ENCODE measurements around the gene WFIKKN2.

The WFIKKN2 gene

DNA sequence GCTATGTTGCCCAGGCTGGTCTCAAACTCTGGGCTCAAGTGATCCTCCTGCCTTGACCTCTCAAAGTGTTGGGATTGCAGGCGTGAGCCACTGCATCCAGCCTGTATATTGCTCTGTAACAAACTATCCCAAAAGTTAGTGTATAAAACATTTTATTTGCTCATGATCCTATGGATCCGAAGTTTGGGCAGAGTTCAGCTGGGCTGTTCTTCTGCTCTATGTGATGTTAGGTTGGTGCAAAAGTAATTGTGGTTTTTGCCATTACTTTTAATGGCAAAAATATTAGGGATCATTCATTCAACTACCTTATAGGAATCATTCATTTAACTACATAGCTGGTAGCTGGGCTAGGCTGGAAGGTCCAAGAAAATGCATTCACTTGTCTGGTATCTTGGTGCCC is 12.8 kb upstream of the WFIKKN2 start:
- Histone ChIP-seq H3K36me3 (no peaks in the 10 kb centered on the region), H3K27me3 (no peaks in the 10 kb centered on the region), H3K4me3 (ENCODE audit: low read depth, low read length) (no peak overlapping the region), H3K4me1 (0 out of 2 replicates have a peak, but pooled peaks cover 2% of the 10 kb centered on the region), H3K9me3 (no peaks in the 10 kb centered on the region)
- TF ChIP-seq, protein P1, sequence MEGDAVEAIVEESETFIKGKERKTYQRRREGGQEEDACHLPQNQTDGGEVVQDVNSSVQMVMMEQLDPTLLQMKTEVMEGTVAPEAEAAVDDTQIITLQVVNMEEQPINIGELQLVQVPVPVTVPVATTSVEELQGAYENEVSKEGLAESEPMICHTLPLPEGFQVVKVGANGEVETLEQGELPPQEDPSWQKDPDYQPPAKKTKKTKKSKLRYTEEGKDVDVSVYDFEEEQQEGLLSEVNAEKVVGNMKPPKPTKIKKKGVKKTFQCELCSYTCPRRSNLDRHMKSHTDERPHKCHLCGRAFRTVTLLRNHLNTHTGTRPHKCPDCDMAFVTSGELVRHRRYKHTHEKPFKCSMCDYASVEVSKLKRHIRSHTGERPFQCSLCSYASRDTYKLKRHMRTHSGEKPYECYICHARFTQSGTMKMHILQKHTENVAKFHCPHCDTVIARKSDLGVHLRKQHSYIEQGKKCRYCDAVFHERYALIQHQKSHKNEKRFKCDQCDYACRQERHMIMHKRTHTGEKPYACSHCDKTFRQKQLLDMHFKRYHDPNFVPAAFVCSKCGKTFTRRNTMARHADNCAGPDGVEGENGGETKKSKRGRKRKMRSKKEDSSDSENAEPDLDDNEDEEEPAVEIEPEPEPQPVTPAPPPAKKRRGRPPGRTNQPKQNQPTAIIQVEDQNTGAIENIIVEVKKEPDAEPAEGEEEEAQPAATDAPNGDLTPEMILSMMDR (IDR thresholded peaks at IDR 0.05; ENCODE audit: low read depth, low read length), result no peak
- DNase-seq, result no peak

DNA sequence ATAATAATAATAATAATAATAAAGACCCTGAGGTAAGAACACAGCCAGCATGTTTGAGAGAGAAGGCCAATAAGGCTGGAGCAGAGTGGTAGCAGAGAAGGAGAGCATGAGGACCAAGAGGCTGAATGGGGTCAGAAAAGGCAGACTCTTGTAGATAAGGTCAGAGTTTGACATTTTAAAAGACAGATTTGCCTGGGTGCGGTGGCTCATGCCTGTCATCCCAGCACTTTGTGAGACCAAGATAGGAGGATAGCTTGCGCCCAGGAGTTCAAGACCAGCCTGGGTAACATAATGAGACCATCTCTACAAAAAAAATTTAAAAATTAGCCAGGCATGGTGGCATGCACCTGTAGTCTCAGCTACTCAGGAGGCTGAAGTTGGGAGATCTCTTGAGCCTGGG is 11.0 kb upstream of the WFIKKN2 start:
- TF ChIP-seq, protein P1 (IDR thresholded peaks at IDR 0.05; ENCODE audit: low read depth, low read length), result no peak
- no peak overlapping the region for H3K4me3 ChIP-seq (ENCODE audit: low read depth, low read length)

DNA sequence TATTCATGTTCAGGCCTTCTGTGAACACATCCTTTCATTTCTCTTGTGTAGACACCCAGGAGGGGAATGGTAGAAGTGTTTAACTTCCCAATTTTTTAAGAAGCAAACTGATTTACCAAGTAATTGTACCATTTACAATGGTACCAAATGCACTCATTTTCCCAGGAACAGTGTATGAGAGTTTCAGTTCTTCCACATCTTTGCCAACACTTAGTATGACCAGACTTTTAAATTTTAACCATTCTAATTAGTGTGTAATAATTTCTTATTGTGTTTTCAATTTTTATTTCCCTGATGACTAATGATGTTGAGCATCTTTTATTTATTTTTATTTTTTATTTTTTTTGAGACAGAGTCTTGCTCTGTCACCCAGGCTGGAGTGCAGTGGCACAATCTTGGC is 10.2 kb upstream of the WFIKKN2 start:
- H3K36me3 ChIP-seq, result no peaks in the 10 kb centered on the region
- no peaks in the 10 kb centered on the region for H3K4me1 ChIP-seq
- TF ChIP-seq, protein P1 (IDR thresholded peaks at IDR 0.05; ENCODE audit: low read depth, low read length), result no peak
- H3K9me3 ChIP-seq, result no peaks in the 10 kb centered on the region
- no peaks in the 10 kb centered on the region for H3K27me3 ChIP-seq
- no peak overlapping the region for H3K4me3 ChIP-seq (ENCODE audit: low read depth, low read length)
- DNase-seq, result no peak

More for the DNA sequence above, 11.0 kb upstream of the WFIKKN2 start:
- H3K4me1 ChIP-seq, result no peaks in the 10 kb centered on the region
- DNase-seq, result no peak
- no peaks in the 10 kb centered on the region for H3K9me3 ChIP-seq
- H3K36me3 ChIP-seq, result no peaks in the 10 kb centered on the region
- H3K27me3 ChIP-seq, result no peaks in the 10 kb centered on the region

DNA sequence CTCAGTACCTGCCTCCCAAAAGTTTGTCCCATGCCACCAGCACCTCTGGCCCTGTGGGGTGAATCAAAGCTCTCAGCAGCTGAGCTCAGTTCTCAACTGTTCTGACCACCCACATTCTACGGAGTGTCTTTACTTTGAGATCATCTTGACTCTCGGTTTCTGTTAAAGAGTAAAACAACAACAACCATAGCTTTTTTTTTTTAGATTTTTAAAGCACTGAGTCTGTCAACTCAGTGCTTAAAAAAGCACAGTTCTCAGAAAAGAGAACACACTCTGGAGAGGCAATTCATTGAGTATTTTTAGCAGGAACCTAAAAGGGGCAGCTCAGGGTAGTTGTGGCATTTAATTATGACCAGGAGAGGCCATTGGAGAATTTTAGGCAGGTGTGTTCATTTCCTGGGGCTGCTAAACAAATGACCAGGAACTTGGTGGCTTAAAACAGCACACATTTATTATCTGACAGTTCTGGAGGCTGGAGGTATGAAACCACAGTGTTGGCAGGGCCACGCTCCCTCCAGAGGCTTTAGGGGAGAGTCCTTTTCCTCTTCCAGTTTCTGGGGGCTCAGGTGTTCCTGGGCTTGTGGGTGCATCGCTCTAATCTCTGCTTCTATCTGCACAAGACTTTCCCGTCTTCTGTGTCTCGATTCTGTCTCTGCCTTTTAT is 6.7 kb upstream of the WFIKKN2 start:
- DNase-seq, result no peak
- TF ChIP-seq, protein P1 (IDR thresholded peaks at IDR 0.05; ENCODE audit: low read depth, low read length), result no peak
- Histone ChIP-seq H3K27me3 (no peaks in the 10 kb centered on the region), H3K9me3 (no peaks in the 10 kb centered on the region), H3K4me1 (peaks cover 7% of the 10 kb centered on the region), H3K36me3 (no peaks in the 10 kb centered on the region), H3K4me3 (ENCODE audit: low read depth, low read length) (no peak overlapping the region)

DNA sequence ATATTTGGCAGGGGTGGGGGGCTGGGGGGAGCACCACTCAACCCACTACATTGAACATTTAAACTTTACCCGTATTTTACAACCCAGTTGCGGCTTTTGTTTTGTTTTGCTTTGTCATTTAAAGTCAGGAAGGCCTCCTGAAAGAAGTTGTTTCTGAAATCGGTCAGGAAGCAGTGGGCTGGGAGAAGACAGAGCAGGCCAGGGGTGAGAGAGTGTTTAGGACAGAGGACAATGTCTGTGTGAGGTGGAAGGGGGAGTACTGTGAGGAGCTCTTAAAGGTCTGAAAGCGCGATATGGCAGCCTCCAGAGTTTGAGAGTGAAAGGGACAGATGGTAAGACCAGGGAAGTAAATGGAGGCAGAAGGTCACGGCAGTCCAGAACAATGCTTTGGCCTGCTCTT is 6.1 kb upstream of the WFIKKN2 start:
- Histone ChIP-seq H3K9me3 (no peaks in the 10 kb centered on the region), H3K4me3 (ENCODE audit: low read depth, low read length) (no peak overlapping the region), H3K4me1 (peaks cover 13% of the 10 kb centered on the region), H3K27me3 (no peaks in the 10 kb centered on the region), H3K36me3 (no peaks in the 10 kb centered on the region)
- TF ChIP-seq, protein P1 (IDR thresholded peaks at IDR 0.05; ENCODE audit: low read depth, low read length), result no peak
- DNase-seq, result no peak

DNA sequence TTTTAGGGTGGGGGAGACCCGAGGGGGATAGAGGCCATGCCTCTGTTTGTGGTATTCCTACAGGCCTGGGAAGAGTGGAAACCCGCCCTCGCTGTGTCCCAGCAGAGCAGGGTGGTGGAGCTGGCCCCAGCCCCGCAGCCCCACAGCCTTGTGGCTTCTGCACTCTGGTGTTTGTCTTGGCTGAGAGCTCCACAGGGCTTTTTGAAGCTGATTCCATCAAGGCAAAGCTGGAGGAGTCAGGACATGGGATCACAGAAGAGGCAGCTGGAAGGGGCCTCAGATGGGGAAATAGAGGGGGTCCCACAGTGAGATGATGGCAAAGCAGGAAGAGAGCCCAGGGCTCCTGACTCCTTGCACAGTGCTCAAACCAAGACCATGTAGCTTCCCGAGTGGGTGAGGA is 5.0 kb upstream of the WFIKKN2 start:
- Histone ChIP-seq H3K36me3 (no peaks in the 10 kb centered on the region), H3K9me3 (no peaks in the 10 kb centered on the region), H3K4me1 (peaks cover 20% of the 10 kb centered on the region), H3K4me3 (ENCODE audit: low read depth, low read length) (no peak overlapping the region), H3K27me3 (no peaks in the 10 kb centered on the region)
- no peak for DNase-seq
- TF ChIP-seq, protein P1 (IDR thresholded peaks at IDR 0.05; ENCODE audit: low read depth, low read length), result no peak
